GM23248 (cell line): ENCODE measurements around the gene DMBX1.

Experiments used
- EZH2 ChIP-seq: fragments of 200-600 bp; sonication (generic); IDR thresholded peaks from 2 replicates; pipeline ENCODE4 v1.6.1; 2018; ENCODE audit warnings: antibody characterized with exemption, mild to moderate bottlenecking; ENCODE audit not compliant: insufficient read depth, poor library complexity, severe bottlenecking
- EZH2phosphoT487 ChIP-seq: fragments of 200-600 bp; sonication (generic); IDR thresholded peaks from 2 replicates; pipeline ENCODE4 v1.6.1; 2018; ENCODE audit warnings: antibody characterized with exemption, moderate library complexity, mild to moderate bottlenecking, low read depth; ENCODE audit not compliant: insufficient read depth

DNA sequence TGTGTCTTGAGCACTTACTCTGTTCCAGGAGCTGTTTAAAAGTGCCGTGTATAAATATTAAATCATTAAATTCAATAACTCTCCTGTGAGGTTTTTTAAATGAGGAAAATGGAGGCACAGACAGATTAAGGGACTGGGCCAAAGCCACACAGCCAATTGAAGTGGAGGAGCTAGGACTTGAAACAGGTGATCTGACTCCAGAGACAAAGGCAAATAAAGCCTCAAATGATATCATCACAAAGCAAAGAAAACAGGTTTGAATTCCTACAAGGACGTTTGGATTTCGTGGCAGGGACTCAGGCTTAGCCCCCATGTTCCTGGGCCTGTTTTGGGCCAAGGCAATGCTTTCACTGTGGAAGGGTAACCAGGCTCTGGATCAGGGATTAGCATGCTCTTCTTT is 45.2 kb upstream of the DMBX1 start:
- no peak for TF ChIP-seq EZH2phosphoT487
- TF ChIP-seq EZH2: no peak
